GM12878 (cell line): ENCODE measurements around the gene URB1. TPM values are rescaled to one million over a fixed set of nuclear protein-coding genes. Genes with fewer than 3 reads are reported as not detected.

ENCODE experiments used
- ATAC-seq: fragments of 200-7000 bp; cut with Tn5 transposase; 3 replicates; pipeline ENCODE4 v1.9.1; 2020; ENCODE audit warnings: mild to moderate bottlenecking, moderate library complexity
- BruUV-seq: library from RNA; stranded (reverse); fragments of 400-500 nt; replicated peaks from 2 replicates; lab custom pipeline; 2021; lab: Mats Ljungman, UMichigan
- CTCF ChIA-PET: fragments of 300-600 bp; sonication (Branson Sonifier 250); formaldehyde crosslinking; extraction: SDS; loops from one replicate; lab custom pipeline; 2021; ENCODE audit warnings: inconsistent platforms; lab: Yijun Ruan, JAX
- POLR2A ChIA-PET: fragments of 350-600 bp; formaldehyde crosslinking; extraction: SDS; loops from one replicate; lab custom pipeline; 2021; ENCODE audit warnings: inconsistent platforms; lab: Charles Lee
- RAD21 ChIA-PET: fragments of 300-600 bp; sonication (Branson Sonifier 250); formaldehyde crosslinking; loops from one replicate; lab custom pipeline; 2023; ENCODE audit warnings: antibody characterized with exemption; ENCODE audit not compliant: unreplicated experiment; lab: Charles Lee
- SMC1A ChIA-PET: fragments of 300-600 bp; sonication (Branson Sonifier 250); formaldehyde crosslinking; loops from one replicate; lab custom pipeline; 2023; ENCODE audit not compliant: unreplicated experiment, uncharacterized antibody; lab: Charles Lee
- DNase-seq: peaks from one replicate; pipeline ENCODE4 v3.0.0-alpha.2; 2011; ENCODE audit warnings: low read depth, low spot score
- FAIRE-seq: peaks from 3 replicates; lab custom pipeline; 2011; peaks lifted over from hg19 to GRCh38; lab: Jason Lieb, UNC
- H2AFZ ChIP-seq: 2 replicates; pipeline ENCODE4 v1.6.0; 2011; ENCODE audit warnings: low read depth, low read length, control low read depth; ENCODE audit not compliant: control insufficient read depth
- H3K27ac ChIP-seq: 2 replicates; pipeline ENCODE4 v1.5.1; 2011; ENCODE audit warnings: control low read depth; ENCODE audit not compliant: control insufficient read depth, insufficient read depth
- H3K27me3 ChIP-seq, 2 experiments: replicated peaks in 1 of 2; 2 replicates each; pipeline versions ENCODE4 v1.6.0 to v1.6.1; 2011; ENCODE audit warnings: low read length in 1 of 2; ENCODE audit not compliant: control insufficient read depth in 2 of 2, insufficient read depth in 2 of 2
- H3K36me3 ChIP-seq, 2 experiments: 2 replicates each; pipeline ENCODE4 v1.5.1; 2011; ENCODE audit warnings: low read length in 1 of 2; ENCODE audit not compliant: control insufficient read depth in 2 of 2, insufficient read depth in 2 of 2
- H3K4me1 ChIP-seq: 2 replicates; pipeline ENCODE4 v1.6.1; 2011; ENCODE audit warnings: mild to moderate bottlenecking, low read length, moderate library complexity, mixed read lengths; ENCODE audit not compliant: control insufficient read depth, insufficient read depth
- H3K4me2 ChIP-seq: 2 replicates; pipeline ENCODE4 v1.6.0; 2011; ENCODE audit warnings: control low read depth; ENCODE audit not compliant: control insufficient read depth, insufficient read depth
- H3K4me3 ChIP-seq: fragments of 200-600 bp; sonication (generic); 2 replicates; pipeline ENCODE4 v1.5.1; 2016
- H3K79me2 ChIP-seq: 2 replicates; pipeline ENCODE4 v1.6.0; 2011; ENCODE audit warnings: low read length; ENCODE audit not compliant: control insufficient read depth, insufficient read depth
- H3K9ac ChIP-seq: 2 replicates; pipeline ENCODE4 v1.8.0; 2011; ENCODE audit warnings: low read length, control low read depth, mixed read lengths; ENCODE audit not compliant: control insufficient read depth, insufficient read depth
- H3K9me3 ChIP-seq: replicated peaks from 3 replicates; pipeline ENCODE4 v1.5.1; 2011; ENCODE audit warnings: mild to moderate bottlenecking, low read length; ENCODE audit not compliant: control insufficient read depth, insufficient read depth
- H4K20me1 ChIP-seq: 2 replicates; pipeline ENCODE4 v1.6.0; 2011; ENCODE audit not compliant: control insufficient read depth, insufficient read depth
- ATF2 ChIP-seq: IDR thresholded peaks from 2 replicates; pipeline ENCODE4 v1.6.1; 2012; ENCODE audit warnings: low read length, inconsistent platforms
- ETV6 ChIP-seq, 2 experiments: fragments of 450-650 bp in 1 of 2; IDR thresholded peaks in 1 of 2; conservative IDR thresholded peaks in 1 of 2; 2 replicates each; pipeline ENCODE4 v1.6.1; 2014; ENCODE audit warnings: antibody characterized with exemption in 1 of 2, borderline replicate concordance in 1 of 2, low read depth in 1 of 2, mild to moderate bottlenecking in 1 of 2, moderate library complexity in 1 of 2
- FOXK2 ChIP-seq: fragments of 450-650 bp; IDR thresholded peaks from 2 replicates; pipeline ENCODE4 v1.6.1; 2017; ENCODE audit warnings: mild to moderate bottlenecking, moderate library complexity
- IRF3 ChIP-seq: fragments of 450-650 bp; IDR thresholded peaks from 2 replicates; pipeline ENCODE4 v1.6.1; 2014; ENCODE audit warnings: mild to moderate bottlenecking
- LARP7 ChIP-seq: fragments of 450-650 bp; IDR thresholded peaks from 2 replicates; pipeline ENCODE4 v1.6.1; 2017; ENCODE audit warnings: mild to moderate bottlenecking
- MEF2B ChIP-seq: fragments of 450-650 bp; IDR thresholded peaks from 2 replicates; pipeline ENCODE4 v1.6.1; 2018; ENCODE audit warnings: mild to moderate bottlenecking, moderate library complexity; ENCODE audit not compliant: partially characterized antibody, poor library complexity, severe bottlenecking
- PBX3 ChIP-seq: IDR thresholded peaks from 2 replicates; pipeline ENCODE4 v1.6.1; 2011; ENCODE audit warnings: mild to moderate bottlenecking, low read depth, low read length, moderate library complexity; ENCODE audit not compliant: insufficient replicate concordance
- RUNX3 ChIP-seq: IDR thresholded peaks from 2 replicates; pipeline ENCODE4 v1.6.1; 2012; ENCODE audit warnings: low read length, inconsistent platforms
- SMAD5 ChIP-seq: IDR thresholded peaks from 2 replicates; pipeline ENCODE4 v1.6.1; 2016; ENCODE audit warnings: antibody characterized with exemption, low read depth
- SREBF1 ChIP-seq: IDR thresholded peaks from 2 replicates; pipeline ENCODE4 v1.6.1; 2012; ENCODE audit warnings: mild to moderate bottlenecking, low read length
- TARDBP ChIP-seq: IDR thresholded peaks from 2 replicates; pipeline ENCODE4 v1.6.1; 2016; ENCODE audit warnings: borderline replicate concordance
- ZBTB33 ChIP-seq: fragments of 450-650 bp; IDR thresholded peaks from 2 replicates; pipeline ENCODE4 v1.6.1; 2017; ENCODE audit warnings: mild to moderate bottlenecking
- ZNF274 ChIP-seq: IDR thresholded peaks from one replicate; pipeline ENCODE4 v1.8.0; 2011; ENCODE audit not compliant: insufficient read length, insufficient read depth
- WGBS: methylation state at CpG from one replicate; pipeline ENCODE4 v1.1.6; 2016; ENCODE audit warnings: low lambda C conversion rate; ENCODE audit not compliant: insufficient replicate concordance, insufficient coverage; ENCODE audit errors: missing lambda C conversion rate; 5-methylcytosine and 5-hydroxymethylcytosine counted together
- in situ Hi-C: fragments of 300-500 bp; cut with MboI; formaldehyde crosslinking; loops from 9 replicates; pipeline ENCODE4 v1.14.3; 2018; ENCODE audit warnings: mixed read lengths
- intact Hi-C: fragments of 100-400 bp; cut with micrococcal nuclease; formaldehyde crosslinking; loops from one replicate; pipeline ENCODE4 v1.14.2; 2022; ENCODE audit not compliant: unreplicated experiment
- polyA plus RNA-seq, 11 experiments: library from polyadenylated mRNA; depleted of rRNA in 4 of 11; unstranded in 6 of 11; stranded (reverse) in 5 of 11; fragments of >200 nt; fragmentation: Nextera tagmentation in 4 of 11; fragmentation: Illumina TruSeq in 1 of 11; extraction: Ambion mirVana in 4 of 11; extraction: Trizol in 1 of 11; gene quantifications; 1 replicate in 1 of 11; 2 replicates in 10 of 11; pipeline versions ENCODE4 v1.2.1 to v1.2.3, GENCODE V29; 2011 to 2016; ENCODE audit warnings: inconsistent platforms in 2 of 11, missing spikeins in 2 of 11, low read depth in 1 of 11
- total RNA-seq, 4 experiments: library from RNA; depleted of rRNA in 3 of 4; stranded (reverse); fragments of >200 nt in 3 of 4; fragmentation: Illumina TruSeq in 1 of 4; extraction: Trizol in 1 of 4; gene quantifications; 2 replicates each; pipeline versions ENCODE4 v1.2.1 to v1.2.3, GENCODE V29; 2013 to 2021

The URB1 gene
- total and polyA plus RNA-seq, 10 of the 15 experiments (the other 5 are each of a cell fraction or from before 2014, with no cell fraction given), result 0.56 to 23.2 (median 8.9) TPM

- RAD21 ChIA-PET, result no interaction called here
- WGBS, result 74% methylated on average over 2 of the region's 2 CpGs
Observed at GRCh38 chr21:32329331-32329730, 63.5 kb downstream of the URB1 start.

More at GRCh38 chr21:32329331-32329730, 63.5 kb downstream of the URB1 start:
- in situ Hi-C loops, result no loop called here
- Histone ChIP-seq H3K4me3 (no peak overlapping the region), H3K79me2 (no peaks in the 10 kb centered on the region), H3K27ac (no peak overlapping the region), H3K36me3 (peaks cover 24 to 32% of the 10 kb centered on the region in 2 experiments), H3K27me3 (no peaks in the 10 kb centered on the region), H3K4me1 (no peaks in the 10 kb centered on the region), H3K9me3 (peaks cover 5% of the 10 kb centered on the region), H2AFZ (no peak overlapping the region), H3K4me2 (no peak overlapping the region), H4K20me1 (no peaks in the 10 kb centered on the region), H3K9ac (no peak overlapping the region)
- FAIRE-seq, result no peak
- POLR2A ChIA-PET, result no interaction called here
- CTCF ChIA-PET, result no interaction called here
- intact Hi-C loops, result no loop called here
- TF ChIP-seq LARP7 (no peak), ETV6 (conservative IDR thresholded peaks at IDR 0.05 in 1 of 2, IDR thresholded peaks at IDR 0.05 in 1 of 2; ENCODE audit: borderline replicate concordance in 1 of 2, low read depth in 1 of 2) (no peak), RUNX3 (no peak), ATF2 (no peak), FOXK2 (no peak), IRF3 (no peak), ZBTB33 (no peak), ZNF274 (no peak), MEF2B (no peak), SMAD5 (no peak), TARDBP (no peak), PBX3 (no peak), SREBF1 (no peak)
- no peak for ATAC-seq
- no TSS peak for BruUV-seq
- DNase-seq, result no peak
- SMC1A ChIA-PET, result no interaction called here
